Fibroblast of gingiva (primary cell): ENCODE results near the gene BPIFA2.
A peak's percentile ranks its signal among the peaks of the same experiment; 100 is the strongest.
"Not testable (repeated sequence)": the region's sequence is repeated elsewhere in the genome, so short reads cannot be mapped to it uniquely, and the experiment has no call there.

Experiments
- DNase-seq: peaks from one replicate; pipeline ENCODE4 v3.0.0-alpha.2; 2011; ENCODE audit warnings: low read depth

BPIFA2 gene, protein sequence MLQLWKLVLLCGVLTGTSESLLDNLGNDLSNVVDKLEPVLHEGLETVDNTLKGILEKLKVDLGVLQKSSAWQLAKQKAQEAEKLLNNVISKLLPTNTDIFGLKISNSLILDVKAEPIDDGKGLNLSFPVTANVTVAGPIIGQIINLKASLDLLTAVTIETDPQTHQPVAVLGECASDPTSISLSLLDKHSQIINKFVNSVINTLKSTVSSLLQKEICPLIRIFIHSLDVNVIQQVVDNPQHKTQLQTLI

DNA sequence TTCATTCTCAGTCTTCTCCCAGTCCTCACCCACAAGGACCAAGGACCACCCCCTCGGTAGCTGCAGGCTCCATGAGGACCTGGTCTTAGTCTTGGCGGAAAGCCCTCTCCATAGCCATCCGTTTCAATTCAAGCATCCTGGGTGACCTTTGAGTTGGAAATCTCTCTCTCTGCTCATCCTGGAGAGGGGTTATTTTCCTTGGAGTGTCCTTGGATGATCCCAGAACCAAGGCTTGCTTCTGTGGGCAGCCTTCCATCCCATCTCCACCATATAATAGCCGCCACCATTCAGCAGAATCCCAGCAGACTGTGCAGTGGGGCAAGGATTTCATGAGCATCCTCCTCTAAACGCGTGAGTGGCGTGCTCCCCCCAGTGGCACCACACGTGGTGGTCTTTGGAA lies at the start of gene BPIFA2:
Gene BPIFA2, plus strand, starts transcription at position 301 of the 400 bp plus-strand sequence. CDS start 987 bp downstream, outside the sequence.
- no peak for DNase-seq

DNA sequence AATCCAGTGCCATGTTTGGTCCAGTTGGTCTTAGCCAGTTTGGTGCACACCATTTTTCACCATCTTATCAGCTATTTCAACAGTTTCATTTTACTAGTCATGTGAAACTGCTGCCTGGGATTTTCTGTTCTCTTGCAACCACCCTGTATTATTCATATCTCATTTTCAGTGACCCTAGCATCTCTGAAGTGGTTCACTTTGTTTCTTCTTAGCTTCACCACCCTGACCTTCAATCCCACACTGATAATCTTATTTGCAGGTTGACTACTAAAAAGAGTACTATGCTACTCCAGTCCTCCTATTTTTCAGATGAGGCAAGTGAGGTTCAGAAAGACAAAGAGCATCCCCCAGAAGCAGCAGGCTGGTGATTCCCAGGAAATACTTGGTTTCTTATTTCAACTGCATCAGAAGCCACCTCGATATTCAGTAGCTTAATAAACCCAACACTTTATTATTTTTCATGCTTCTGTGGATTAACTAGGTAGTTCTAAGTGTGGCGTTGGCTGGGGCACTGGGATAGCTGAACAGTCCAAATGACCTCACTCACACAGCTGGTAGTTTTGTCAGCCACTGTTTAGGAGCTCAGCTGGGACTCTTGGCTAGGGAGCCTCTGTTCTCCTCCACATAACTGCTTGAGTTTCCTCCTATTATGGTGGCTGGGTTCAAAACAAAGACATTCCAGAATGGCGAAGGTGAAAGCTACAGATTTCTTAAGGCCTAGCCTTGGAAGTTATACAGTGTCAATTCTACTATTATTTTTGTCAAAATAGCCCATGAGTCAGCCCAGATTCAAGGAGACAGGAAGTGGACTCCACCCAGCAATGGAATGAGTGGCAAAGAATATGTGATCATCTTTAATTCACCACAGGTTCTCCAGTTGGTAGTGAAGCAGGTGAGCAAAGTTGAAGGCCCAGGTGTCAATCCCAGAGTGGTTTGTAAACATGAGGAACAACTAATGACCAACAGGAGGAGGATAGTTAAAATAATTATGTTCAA lies 47.9 kb upstream of the BPIFA2 start:
- no peak for DNase-seq

DNA sequence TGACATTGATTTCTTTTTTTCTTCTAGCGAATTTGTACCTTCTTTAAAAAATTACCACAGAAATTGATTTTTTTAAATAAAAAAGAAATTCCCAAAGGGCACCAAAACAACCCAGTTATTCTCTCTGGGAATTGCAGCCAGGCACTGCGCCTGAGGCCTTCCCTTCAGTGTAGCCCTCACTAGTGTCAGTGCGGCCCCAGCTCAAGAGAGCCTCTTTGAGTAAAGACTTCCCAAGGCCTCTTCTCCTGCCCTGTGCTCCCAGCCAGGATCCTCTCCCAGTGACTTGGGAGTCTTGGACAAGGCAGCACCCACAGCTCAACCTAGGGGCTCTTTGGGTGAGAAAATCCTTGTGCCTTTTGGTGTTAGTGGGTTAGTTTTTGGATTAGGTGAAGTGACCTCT lies 47.0 kb upstream of the BPIFA2 start:
- no peak for DNase-seq

DNA sequence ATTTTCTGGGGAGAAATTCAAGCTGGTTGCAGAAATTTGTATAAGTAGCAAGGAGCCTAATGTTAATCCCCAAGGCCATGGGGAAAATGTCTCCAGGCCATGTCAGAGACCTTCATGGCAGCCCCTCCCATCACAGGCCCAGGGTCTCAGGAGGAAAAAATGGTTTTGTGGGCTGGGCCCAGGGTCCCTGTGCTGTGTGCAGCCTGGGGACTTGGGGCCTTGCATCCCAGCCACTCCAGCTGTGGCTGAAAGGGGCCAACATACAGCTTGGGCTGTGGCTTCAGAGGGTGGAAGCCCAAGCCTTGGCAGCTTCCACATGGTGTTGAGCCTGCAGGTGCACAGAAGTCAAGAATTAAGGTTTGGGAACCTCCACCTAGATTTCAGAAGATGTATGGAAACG lies 45.7 kb upstream of the BPIFA2 start:
- DNase-seq, result not testable (repeated sequence)

DNA sequence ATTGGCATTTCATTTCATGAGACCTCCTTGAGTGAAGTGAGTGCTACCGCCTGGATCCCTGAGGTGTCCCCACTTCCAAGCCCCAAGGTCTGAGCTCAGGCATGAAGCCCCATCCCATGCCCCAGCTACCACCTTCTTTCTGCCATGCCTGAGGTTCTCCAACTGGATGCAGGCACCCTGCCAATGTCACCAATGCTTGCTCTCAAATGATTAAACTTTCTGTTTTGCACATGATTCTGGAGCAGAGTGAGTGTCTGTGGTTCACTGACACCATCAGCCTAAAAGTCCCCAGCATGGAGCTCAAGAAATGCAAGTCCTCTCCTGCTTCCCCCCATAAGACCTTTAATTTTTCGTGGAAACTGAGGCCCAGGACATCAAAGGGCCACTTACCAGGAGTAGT lies 43.7 kb upstream of the BPIFA2 start:
- DNase-seq, result no peak

DNA sequence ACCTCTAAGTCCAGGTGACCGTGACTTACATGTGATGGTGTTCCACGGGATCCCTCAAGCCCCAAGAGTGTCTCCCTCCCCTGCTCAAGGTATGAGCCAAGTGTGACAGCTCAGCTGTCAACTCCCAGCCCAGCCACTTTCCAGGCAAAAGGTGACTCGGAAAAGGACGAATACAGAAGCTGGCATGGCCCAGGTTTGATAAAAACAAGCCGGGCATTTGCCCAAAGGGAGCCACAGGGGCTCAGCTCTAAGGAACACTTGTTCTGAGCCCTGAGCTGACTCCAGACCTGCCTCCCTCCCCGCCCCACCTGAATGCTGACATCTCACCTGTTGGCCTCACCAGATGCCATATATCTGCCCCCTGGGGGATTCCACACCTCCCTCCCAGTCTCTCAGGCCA lies 43.0 kb upstream of the BPIFA2 start:
- no peak for DNase-seq

DNA sequence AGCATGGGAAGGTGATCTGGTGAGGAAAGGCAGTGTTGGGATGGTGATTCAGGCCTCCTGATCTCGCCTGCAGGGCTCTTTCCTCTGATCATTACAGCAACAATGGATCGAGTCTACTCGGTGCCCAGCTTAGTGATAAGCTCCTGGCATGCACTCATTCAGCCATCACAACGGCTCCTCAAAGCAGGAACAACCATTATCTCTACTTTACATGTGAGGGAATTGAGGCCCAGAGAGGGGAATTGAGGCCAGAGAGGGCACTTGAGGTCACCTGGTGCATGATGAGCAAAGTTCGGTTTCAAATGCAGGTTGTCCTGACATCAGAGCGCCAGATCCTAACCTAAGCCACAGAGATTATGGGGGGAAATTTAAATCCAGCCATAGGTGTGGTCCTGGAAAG lies 42.0 kb upstream of the BPIFA2 start:
- DNase-seq, result no peak

DNA sequence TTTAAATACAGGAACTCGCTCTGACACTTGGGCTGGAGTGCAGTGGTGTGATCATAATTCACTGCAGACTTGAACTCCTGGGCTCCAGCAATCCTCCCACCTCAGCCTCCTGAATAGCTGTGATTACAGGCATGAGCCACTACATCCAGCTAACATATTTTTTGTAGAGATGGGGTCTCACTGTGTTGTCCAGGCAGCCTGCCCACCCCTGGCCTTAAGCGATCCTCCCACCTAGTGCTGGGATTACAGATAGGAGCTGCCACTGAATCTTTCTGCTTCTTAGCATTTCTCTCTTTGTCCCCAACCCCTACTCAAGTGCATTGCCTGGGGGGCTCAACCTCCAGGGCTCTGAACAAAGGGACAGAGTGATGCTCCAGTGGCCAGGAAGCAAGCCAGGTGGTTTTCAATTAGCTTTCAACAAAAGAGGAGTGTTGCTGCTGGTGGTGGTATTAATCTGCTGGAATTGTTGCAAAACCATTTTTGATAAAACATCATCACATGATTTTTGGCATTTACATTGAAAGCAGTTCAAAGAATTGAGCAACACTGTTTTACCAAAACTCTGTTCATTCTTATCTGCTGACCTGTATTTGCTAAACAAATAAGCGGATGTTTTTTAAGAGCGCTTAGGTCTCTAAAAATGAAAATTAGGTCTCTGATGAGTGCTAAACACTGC lies 40.4 kb upstream of the BPIFA2 start:
- DNase-seq, result no peak

DNA sequence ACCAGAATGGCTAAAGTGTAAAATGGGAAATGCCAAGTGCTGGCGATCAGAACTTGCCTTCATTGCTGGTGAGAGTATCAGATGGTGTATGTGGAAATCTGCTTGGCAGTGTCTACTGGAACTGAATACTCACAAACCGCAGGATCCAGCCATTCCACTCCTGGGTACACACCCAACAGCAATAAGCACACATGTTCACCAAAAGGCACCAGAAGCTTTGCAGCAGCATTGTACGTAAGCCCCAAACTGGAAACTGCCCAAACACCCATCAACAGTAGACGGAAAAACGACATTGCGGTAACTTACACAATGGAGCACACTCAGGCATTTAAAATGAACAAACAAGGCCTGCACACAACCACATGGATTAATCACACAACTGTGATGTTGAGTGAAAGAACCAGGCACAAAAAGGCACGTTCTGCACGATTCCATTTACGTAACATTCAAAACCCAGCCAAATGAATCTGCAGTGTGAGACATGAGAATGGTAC lies 37.3 kb upstream of the BPIFA2 start:
- peak; percentile 70 for DNase-seq

DNA sequence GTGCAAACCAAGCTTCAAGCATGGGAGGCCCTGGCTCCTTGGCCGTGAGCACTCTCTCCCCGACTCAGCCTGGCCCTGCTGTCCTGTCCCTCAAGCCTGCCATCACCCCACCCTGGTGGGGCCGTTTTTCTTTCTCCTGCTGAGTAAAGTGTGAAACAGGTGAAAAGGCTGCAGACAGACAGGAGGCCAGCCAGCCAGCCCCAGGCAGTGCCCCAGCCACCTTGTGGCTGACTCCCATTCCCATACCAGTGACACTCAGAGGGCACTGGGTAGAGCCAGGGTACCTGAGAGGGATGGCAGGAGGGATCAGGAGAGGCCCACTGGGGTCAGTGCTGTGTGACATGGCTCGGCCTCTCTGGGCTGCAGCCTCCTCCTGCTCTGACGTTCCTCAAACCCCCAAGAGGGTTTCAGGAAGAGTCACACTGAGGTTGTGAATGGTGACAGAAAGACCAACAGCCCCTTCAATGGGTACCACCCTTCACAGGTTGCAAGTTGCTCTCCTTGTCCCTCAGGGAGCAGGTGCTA lies 35.9 kb upstream of the BPIFA2 start:
- no peak for DNase-seq

DNA sequence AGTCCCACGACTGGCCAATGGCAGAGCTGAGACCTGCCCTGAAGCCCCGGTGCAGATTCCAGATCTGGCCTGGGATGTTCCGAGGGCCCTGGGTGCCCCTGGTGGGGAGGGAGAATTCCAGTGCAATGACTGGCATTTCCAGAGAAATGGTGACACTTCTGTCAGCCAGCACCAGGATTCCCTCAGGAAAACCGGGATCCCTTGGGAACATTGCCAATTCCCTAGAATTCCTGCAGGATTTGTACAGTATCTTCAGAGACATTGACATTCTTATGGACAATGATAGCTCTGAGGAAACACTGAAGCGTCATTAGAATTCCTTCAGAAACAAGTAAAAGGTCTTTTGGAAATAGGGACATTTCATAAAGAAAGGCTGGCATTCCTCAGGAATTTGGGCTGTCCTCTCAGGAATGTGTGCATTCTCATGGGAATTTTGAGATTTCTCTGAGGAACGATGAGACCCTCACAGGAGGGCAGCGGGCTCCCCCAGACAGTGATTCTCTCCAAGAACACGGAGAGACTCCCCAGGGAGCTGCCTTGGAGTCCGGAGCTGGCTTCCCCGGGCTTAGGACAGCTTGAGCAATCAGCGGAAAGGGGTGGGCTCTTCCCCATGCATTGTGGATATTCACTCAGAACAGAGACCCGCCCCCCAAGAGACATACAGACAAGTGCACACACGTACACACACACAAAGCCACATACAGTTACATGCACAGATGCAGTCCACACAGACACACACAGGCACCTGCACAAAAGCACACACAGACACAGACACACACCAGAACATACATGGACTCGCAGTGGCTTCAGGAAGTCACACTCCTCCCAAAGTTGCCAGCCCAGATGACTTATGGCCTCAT lies 35.2 kb upstream of the BPIFA2 start:
- DNase-seq, result no peak

DNA sequence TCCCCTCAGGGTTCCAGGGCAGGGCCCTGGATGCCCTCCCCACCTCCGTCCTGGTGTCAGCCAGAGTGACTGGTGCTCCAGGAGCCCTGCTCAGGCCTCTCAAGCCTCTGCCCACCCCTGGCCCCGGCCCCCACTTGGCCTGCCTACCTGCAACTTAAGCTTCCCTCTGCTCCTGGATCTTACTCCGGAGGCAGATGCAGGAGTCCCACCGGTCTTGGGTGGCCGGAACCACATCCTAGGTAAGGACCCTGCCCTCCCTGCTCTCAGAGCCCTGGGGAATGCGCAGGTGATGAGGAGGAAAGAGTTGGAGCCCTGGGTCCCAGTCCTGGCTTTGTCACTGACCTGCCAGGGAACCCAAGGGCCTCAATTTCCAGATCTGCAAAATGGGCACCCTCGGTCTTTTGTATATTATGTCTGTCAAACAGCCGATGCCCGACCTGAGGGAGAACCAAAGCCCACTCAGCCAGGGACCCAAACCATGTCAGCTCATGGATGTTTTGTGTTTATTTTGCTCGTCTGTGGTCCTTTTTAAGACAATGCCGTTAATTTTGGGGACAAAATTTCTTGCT lies 34.5 kb upstream of the BPIFA2 start:
- no peak for DNase-seq

DNA sequence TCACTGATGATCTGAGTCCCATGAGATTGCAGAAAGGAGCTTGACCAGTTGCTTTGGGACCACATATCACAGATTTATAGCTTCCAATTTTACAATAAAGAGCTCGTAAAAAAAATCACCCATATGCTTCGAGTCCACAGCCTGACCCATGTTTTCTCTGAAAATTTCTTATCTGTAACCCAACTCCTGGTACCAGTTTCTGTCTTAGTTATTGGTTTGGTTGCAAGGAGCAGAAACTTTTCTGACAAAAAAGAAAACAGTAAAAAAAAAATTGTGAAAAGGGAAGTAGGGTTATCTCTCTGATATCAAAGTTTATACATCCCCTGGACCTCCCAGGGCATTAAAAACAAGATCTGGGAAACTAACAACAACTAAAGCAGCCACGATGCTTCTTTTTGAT lies 30.8 kb upstream of the BPIFA2 start:
- no peak for DNase-seq

DNA sequence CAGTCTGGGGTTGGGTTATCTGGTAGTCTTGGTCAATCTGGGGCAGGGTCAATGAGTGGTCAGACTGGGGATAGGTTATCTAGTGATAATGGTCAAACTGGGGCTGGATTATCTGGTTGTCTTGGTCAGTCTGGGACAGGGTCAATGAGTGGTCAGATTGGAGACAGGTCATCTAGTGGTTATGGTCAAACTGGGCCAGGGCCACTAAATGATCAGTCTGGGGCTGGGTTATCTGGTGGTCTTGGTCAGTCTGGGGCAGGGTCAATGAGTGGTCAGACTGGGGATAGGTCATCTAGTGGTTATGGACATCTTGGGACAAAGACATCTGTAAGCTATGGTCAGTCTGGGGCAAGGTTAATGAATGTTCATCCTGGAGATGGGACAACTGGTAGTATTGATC lies 28.5 kb upstream of the BPIFA2 start:
- DNase-seq, result no peak

DNA sequence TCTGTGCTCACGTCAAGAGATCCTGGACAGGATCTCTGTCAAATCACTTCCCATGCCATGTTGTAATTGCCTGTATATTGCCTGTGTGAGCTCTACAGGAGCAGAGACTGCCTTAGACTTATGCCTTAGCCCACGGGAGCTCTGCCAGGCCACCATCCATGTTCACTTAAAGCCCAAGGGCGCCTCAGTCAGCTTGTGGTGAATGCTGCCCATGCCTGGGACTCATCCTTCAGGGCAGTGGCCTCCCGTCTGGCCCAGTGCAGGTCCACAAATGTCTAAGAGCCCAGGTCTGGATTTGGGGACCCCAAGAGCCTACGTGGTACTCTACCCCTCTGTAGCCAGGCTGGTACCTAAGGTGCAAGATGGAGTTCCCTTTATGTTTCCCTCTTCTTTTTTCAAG lies 22.4 kb upstream of the BPIFA2 start:
- no peak for DNase-seq

DNA sequence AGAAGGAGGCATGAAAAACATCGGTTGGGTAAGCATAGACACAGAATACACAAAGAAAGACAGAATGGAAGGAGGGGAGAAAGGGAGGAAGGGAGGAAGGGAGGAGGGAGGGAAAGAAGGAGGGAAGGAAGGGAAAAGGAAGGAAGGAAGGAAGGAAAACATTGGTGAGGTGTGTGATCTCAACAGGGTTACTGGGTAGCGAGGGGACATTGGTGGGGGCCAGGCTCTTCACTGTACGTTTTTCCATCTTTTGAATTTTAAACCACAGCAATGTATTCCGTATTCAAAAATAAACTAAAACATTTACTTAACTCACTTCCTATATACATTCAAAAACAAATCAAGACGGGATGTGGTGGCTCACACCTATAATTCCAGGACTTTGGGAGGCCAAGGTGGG lies 20.7 kb upstream of the BPIFA2 start:
- no peak for DNase-seq

DNA sequence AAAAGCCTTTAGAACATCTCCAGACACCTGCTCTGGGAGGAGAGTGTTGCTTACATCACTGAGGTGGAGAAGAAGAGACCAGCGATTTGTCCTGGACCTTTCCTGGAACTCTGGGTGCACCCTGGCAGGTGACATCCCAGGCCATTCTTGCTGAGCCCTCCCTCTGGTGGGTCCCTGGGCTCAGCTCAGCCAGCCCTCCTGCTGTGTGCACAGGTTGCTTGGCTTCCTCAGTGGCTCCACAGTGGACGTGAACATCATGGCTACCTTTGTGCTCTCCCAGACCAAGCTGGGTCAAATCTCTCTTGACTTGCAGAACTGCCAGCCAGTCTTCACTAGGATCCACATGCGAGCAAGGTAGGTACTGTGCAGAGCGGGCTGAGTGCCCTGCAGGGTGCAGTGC lies 19.9 kb upstream of the BPIFA2 start:
- no peak for DNase-seq

DNA sequence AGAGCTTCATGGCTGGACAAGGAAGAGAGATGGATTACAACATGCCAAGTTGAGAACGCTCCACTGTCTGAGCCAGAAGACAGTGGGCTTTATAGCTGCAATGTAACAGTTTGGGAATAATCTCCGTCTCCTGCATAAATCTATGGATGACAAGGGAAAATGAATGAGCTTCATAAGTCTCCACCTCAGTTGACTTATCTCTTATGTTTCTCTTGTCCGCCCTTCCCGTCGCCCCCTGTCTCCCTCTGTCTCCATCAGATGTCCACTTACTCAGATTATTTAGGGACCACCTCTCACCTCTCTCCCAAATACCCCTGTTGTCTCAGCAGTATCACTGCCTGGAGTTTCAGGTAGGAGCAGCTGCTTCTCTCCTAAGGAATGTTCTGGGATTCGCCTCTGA lies 13.7 kb upstream of the BPIFA2 start:
- no peak for DNase-seq

DNA sequence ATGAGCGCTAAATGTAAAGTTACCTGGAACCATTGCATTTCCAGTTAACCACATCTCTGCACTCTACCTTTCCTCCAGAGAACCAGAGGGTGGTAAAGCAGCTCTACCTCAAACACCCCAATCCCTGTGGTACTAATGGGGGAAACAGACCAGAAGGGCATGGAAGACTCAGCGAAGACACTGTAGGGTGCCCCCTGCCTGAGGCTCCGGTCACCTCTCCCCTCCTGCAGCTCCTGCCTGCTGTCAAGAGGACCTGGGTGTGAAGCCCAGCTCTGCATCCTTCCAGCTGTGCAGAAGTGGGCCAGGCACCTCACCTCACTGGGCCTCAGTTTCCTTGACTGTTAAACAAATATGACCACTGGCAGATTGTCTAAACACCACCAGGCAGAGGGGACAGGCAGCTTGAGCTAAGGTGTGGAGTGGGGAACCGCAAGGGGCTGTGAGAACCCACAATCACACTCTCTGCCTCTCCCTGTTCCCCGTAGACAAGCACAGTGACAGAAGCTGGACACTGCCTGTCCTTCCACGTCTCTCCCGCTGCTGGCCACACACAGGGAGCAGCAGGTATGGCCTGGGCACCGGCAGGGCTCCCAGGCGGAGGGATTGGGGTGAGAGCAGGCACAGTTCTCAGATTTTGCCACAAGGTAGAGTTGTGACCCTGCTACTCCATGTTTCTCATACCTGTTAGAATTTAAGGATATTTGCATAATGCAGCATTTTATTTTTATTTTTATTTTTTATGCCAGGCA lies 9.1 kb upstream of the BPIFA2 start:
- no peak for DNase-seq

DNA sequence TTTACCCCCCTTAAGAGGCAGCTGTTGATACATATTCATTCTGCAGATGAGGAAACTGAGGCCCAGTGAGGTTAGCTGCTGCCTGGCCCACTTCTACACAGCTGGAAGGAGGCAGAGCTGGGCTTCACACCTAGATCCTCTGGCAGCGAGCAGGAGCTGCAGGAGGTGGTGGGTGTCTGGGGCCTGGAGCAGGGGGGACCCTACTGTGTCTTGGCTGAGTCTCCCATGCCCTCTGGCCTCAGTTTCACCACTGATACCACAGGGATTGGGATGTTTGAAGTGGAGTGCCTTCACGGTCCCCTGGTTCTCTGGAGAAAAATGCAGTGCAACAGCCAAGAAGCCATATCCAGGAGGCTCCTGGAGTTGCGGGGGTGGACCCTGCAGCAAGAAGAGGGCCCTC lies 8.2 kb upstream of the BPIFA2 start:
- DNase-seq, result no peak
